GDM1 (cell line): ENCODE data around the gene ABCG2.

ENCODE experiments used
- DNase-seq: peaks from one replicate; lab custom pipeline; 2025; lab: John Stamatoyannopoulos, UW

ABCG2 gene

GRCh38 chr4:88064410-88064809 lies 94.0 kb downstream of the ABCG2 start:
- DNase-seq: no peak

GRCh38 chr4:88063634-88064296 lies 94.7 kb downstream of the ABCG2 start:
- DNase-seq: no peak

GRCh38 chr4:88062843-88063242 lies 95.6 kb downstream of the ABCG2 start:
- no peak for DNase-seq

GRCh38 chr4:88062311-88062710 lies 96.1 kb downstream of the ABCG2 start:
- DNase-seq: no peak

GRCh38 chr4:88060431-88060830 lies 98.0 kb downstream of the ABCG2 start:
- DNase-seq: no peak

GRCh38 chr4:88059766-88060165 lies 98.7 kb downstream of the ABCG2 start:
- no peak for DNase-seq

- DNase-seq: no peak
Observed at GRCh38 chr4:88058295-88058694, 100.1 kb downstream of the ABCG2 start.

- peak; percentile 42 for DNase-seq
Observed at GRCh38 chr4:88054901-88055300, 103.5 kb downstream of the ABCG2 start.

- DNase-seq: no peak
Observed at GRCh38 chr4:88054229-88054628, 104.2 kb downstream of the ABCG2 start.

GRCh38 chr4:88045021-88045420 lies 113.4 kb downstream of the ABCG2 start:
- DNase-seq: peak; percentile 49

GRCh38 chr4:88043586-88044340 lies 114.7 kb downstream of the ABCG2 start:
- no peak for DNase-seq

- no peak for DNase-seq
Observed at GRCh38 chr4:88043001-88043400, 115.4 kb downstream of the ABCG2 start.

- DNase-seq: no peak
Observed at GRCh38 chr4:88041626-88042025, 116.8 kb downstream of the ABCG2 start.

GRCh38 chr4:88040707-88041106 lies 117.7 kb downstream of the ABCG2 start:
- DNase-seq: no peak
